PC-9 (cell line): ENCODE measurements around the gene SYNGR4. TPM values are rescaled to one million over a fixed set of nuclear protein-coding genes. Genes with fewer than 3 reads are reported as not detected.

Experiments
- BruUV-seq: library from RNA; stranded (reverse); fragments of 400-500 nt; replicated peaks from 2 replicates; lab custom pipeline; 2021; lab: Mats Ljungman, UMichigan
- CTCF ChIA-PET: fragments of 300-600 bp; sonication (Branson Sonifier 250); formaldehyde crosslinking; loops from one replicate; lab custom pipeline; 2022; ENCODE audit warnings: antibody characterized with exemption; lab: Charles Lee
- POLR2A ChIA-PET: fragments of 300-600 bp; sonication (Branson Sonifier 250); formaldehyde crosslinking; loops from one replicate; lab custom pipeline; 2022; ENCODE audit warnings: antibody characterized with exemption; ENCODE audit not compliant: unreplicated experiment; lab: Charles Lee
- DNase-seq, 2 experiments: peaks; one replicate each; pipeline versions ENCODE4 v3.0.0 to v3.0.0-alpha.2; 2015 to 2022; ENCODE audit warnings: mixed read lengths in 1 of 2
- H2AFZ ChIP-seq: fragments of 200-600 bp; sonication (generic); 2 replicates; pipeline ENCODE4 v1.8.1; 2017; ENCODE audit warnings: antibody characterized with exemption
- H3F3A ChIP-seq: fragments of 200-600 bp; sonication (generic); 2 replicates; pipeline ENCODE4 v1.8.1; 2017; ENCODE audit warnings: antibody characterized with exemption, mild to moderate bottlenecking, low read depth; ENCODE audit not compliant: insufficient read depth
- H3K27ac ChIP-seq: fragments of 200-600 bp; sonication (generic); 2 replicates; pipeline ENCODE4 v1.6.1; 2016; ENCODE audit warnings: mixed run types
- H3K27me3 ChIP-seq: fragments of 200-600 bp; sonication (generic); 2 replicates; pipeline ENCODE4 v1.6.1; 2016; ENCODE audit warnings: low read depth, mixed run types; ENCODE audit not compliant: insufficient read depth
- H3K36me3 ChIP-seq: fragments of 200-600 bp; sonication (generic); 2 replicates; pipeline ENCODE4 v1.6.1; 2016; ENCODE audit warnings: low read depth, mixed run types
- H3K4me1 ChIP-seq: fragments of 200-600 bp; sonication (generic); replicated peaks from 2 replicates; pipeline ENCODE4 v1.6.1; 2016; ENCODE audit warnings: mixed run types; ENCODE audit not compliant: insufficient read depth
- H3K4me2 ChIP-seq: fragments of 200-600 bp; sonication (generic); 2 replicates; pipeline ENCODE4 v1.6.1; 2017; ENCODE audit warnings: mixed run types
- H3K4me3 ChIP-seq: fragments of 200-600 bp; sonication (generic); 2 replicates; pipeline ENCODE4 v1.6.1; 2016; ENCODE audit warnings: mixed run types
- H3K79me2 ChIP-seq: fragments of 200-600 bp; sonication (generic); 2 replicates; pipeline ENCODE4 v1.6.1; 2017; ENCODE audit warnings: low read depth, mixed run types
- H3K9me2 ChIP-seq: fragments of 200-600 bp; sonication (generic); 2 replicates; pipeline ENCODE4 v1.8.1; 2017; ENCODE audit warnings: mild to moderate bottlenecking; ENCODE audit not compliant: insufficient read depth
- H3K9me3 ChIP-seq: fragments of 200-600 bp; sonication (generic); 2 replicates; pipeline ENCODE4 v1.8.1; 2016; ENCODE audit warnings: low read depth; ENCODE audit not compliant: insufficient read depth
- H4K20me1 ChIP-seq: fragments of 200-600 bp; sonication (generic); 2 replicates; pipeline ENCODE4 v1.8.1; 2017; ENCODE audit not compliant: insufficient read depth
- EZH2 ChIP-seq: fragments of 200-600 bp; sonication (generic); IDR thresholded peaks from 2 replicates; pipeline ENCODE4 v1.8.0; 2017; ENCODE audit warnings: antibody characterized with exemption, low read depth
- intact Hi-C: fragments of 100-400 bp; cut with micrococcal nuclease; formaldehyde crosslinking; loops from one replicate; pipeline ENCODE4 v1.10.0; 2022; ENCODE audit not compliant: unreplicated experiment
- total RNA-seq: library from RNA; stranded (reverse); gene quantifications from 2 replicates; pipeline ENCODE4 v1.2.3, GENCODE V29; 2021
- TF ChIP-seq, protein P1 (sequence below): fragments of 200-600 bp; sonication (generic); conservative IDR thresholded peaks from 2 replicates; pipeline ENCODE4 v1.6.1; 2017; ENCODE audit warnings: mixed run types, antibody characterized with exemption, mild to moderate bottlenecking, moderate library complexity

Gene SYNGR4
- total RNA-seq, 1 experiment from 2014 or later, result 1.3 TPM

DNA sequence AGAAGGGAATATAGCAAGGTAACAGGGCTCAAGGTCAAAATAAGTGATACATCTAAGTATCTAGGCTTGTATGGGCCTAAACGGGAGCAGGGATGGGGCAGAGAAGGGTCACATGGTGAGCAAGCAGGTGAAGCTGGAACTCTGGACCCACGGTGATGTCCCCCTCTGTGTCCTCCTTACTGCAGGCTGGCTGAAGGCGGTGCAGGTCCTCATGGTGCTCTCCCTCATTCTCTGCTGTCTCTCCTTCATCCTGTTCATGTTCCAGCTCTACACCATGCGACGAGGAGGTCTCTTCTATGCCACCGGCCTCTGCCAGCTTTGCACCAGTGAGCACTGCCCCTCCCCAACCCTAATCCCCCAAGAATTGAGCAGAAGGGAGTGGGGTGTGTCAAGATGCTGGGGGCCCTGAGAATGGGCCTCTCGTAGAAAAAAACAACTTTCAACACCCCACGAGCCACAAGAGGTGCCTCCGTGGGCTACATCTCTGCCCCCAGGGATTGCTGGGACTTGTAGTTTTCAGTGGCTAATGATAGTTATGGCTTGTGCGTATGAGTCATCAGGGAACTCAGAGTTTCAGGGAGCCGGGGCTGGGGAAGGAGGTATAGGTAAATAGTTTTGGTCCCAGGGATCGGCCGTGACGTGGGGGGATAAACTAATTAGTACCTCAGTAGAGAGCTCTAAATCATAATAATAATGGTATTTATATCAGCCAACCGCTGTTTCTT, 34.8 kb upstream of the SYNGR4 start:
- H4K20me1 ChIP-seq, result no peaks in the 10 kb centered on the region
- TF ChIP-seq, protein P1, sequence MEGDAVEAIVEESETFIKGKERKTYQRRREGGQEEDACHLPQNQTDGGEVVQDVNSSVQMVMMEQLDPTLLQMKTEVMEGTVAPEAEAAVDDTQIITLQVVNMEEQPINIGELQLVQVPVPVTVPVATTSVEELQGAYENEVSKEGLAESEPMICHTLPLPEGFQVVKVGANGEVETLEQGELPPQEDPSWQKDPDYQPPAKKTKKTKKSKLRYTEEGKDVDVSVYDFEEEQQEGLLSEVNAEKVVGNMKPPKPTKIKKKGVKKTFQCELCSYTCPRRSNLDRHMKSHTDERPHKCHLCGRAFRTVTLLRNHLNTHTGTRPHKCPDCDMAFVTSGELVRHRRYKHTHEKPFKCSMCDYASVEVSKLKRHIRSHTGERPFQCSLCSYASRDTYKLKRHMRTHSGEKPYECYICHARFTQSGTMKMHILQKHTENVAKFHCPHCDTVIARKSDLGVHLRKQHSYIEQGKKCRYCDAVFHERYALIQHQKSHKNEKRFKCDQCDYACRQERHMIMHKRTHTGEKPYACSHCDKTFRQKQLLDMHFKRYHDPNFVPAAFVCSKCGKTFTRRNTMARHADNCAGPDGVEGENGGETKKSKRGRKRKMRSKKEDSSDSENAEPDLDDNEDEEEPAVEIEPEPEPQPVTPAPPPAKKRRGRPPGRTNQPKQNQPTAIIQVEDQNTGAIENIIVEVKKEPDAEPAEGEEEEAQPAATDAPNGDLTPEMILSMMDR, result no peak
- TF ChIP-seq EZH2, result no peak
- BruUV-seq, result no TSS peak
- no peak for DNase-seq
- H3K27me3 ChIP-seq, result no peaks in the 10 kb centered on the region
- intact Hi-C loops, result no loop called here
- no peaks in the 10 kb centered on the region for H3K9me3 ChIP-seq
- H2AFZ ChIP-seq, result no peak overlapping the region
- H3K9me2 ChIP-seq, result no peaks in the 10 kb centered on the region
- H3K36me3 ChIP-seq, result no peaks in the 10 kb centered on the region
- no peak overlapping the region for H3K27ac ChIP-seq
- H3K4me2 ChIP-seq, result no peak overlapping the region
- peaks cover 44% of the 10 kb centered on the region for H3F3A ChIP-seq
- no peaks in the 10 kb centered on the region for H3K79me2 ChIP-seq
- CTCF ChIA-PET, result no interaction called here
- H3K4me3 ChIP-seq, result no peak overlapping the region
- POLR2A ChIA-PET, result interaction anchor here (0.7 kb wide), 1 partner anchor 173 kb away, joined by 3 read pairs; no protein-coding TSS in a partner anchor
- H3K4me1 ChIP-seq, result peaks cover 35% of the 10 kb centered on the region

DNA sequence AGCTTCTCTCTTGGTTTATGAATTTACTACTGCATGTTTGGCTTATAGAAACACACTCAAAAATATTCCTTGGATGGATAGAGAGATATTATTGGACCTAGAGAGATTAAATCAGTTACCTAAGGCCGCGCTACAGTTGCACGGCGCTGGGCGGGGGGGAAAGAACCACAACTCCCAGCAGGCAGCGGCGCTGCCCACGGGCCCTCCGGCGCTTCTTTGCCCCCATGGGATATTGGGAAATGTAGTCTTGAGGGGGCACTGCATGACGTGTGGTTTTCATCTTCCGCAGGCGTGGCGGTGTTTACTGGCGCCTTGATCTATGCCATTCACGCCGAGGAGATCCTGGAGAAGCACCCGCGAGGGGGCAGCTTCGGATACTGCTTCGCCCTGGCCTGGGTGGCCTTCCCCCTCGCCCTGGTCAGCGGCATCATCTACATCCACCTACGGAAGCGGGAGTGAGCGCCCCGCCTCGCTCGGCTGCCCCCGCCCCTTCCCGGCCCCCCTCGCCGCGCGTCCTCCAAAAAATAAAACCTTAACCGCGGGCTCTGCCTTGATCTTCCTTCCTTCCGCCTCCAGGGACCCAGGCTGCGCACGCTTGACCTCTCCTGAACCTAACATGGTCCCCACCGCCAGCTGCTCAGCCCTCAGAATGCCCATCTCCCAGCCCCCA, 34.0 kb upstream of the SYNGR4 start:
- no peak for DNase-seq
- no peak overlapping the region for H3K4me3 ChIP-seq
- H3K9me2 ChIP-seq, result no peaks in the 10 kb centered on the region
- peaks cover 29% of the 10 kb centered on the region for H3K4me1 ChIP-seq
- H2AFZ ChIP-seq, result no peak overlapping the region
- TF ChIP-seq, protein P1, result no peak
- no peak for TF ChIP-seq EZH2
- no peaks in the 10 kb centered on the region for H3K9me3 ChIP-seq
- peaks cover 52% of the 10 kb centered on the region for H3F3A ChIP-seq
- no peaks in the 10 kb centered on the region for H4K20me1 ChIP-seq
- ChIA-PET POLR2A (interaction anchor here (0.7 kb wide), 1 partner anchor 9 kb away, joined by 14 read pairs; no protein-coding TSS in a partner anchor), CTCF (no interaction called here)
- H3K79me2 ChIP-seq, result no peaks in the 10 kb centered on the region
- H3K27ac ChIP-seq, result no peak overlapping the region
- H3K27me3 ChIP-seq, result no peaks in the 10 kb centered on the region
- intact Hi-C loops, result loop anchor here (5.0 kb wide), 1 partner anchor 38 kb away; no protein-coding TSS in a partner anchor
- H3K36me3 ChIP-seq, result no peaks in the 10 kb centered on the region
- BruUV-seq, result no TSS peak
- no peak overlapping the region for H3K4me2 ChIP-seq

DNA sequence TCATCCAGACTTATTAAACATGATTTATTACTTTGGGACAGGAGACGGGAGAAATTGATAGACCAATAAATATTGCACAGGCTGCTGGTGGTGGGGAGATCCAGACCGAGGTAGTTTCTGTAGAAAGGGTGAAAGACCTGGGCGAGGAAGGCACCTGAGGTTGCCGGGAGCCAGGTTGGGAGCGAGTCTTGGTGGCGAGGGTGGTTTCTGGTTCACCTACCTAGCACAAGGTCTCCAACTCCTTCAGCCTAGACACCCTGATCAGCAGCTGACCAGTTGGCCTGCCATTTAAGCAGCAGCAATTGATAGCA, 31.9 kb upstream of the SYNGR4 start:
- Histone ChIP-seq H3F3A (peaks cover 40% of the 10 kb centered on the region), H3K79me2 (no peaks in the 10 kb centered on the region), H3K9me2 (no peaks in the 10 kb centered on the region), H3K4me2 (peak overlapping the region; percentile 87), H3K27me3 (no peaks in the 10 kb centered on the region), H3K27ac (0 out of 2 replicates have a peak overlapping the region, but pooled peaks have one; percentile 0), H4K20me1 (no peaks in the 10 kb centered on the region), H2AFZ (no peak overlapping the region), H3K4me3 (peak overlapping the region; percentile 12; the same call in 1 of the 2 replicates), H3K36me3 (no peaks in the 10 kb centered on the region), H3K9me3 (no peaks in the 10 kb centered on the region), H3K4me1 (peaks cover 16% of the 10 kb centered on the region)
- DNase-seq, result no peak
- ChIA-PET POLR2A (interaction anchor here (0.6 to 1.2 kb wide), 6 partner anchors 11 to 275 kb away, joined by 3 to 25 read pairs (median 4); partner anchors contain the start of genes SYNGR4 and TMEM143), CTCF (interaction anchor here (0.6 to 2.3 kb wide), 7 partner anchors 11 to 252 kb away, joined by 3 to 30 read pairs (median 12); partner anchors contain the start of genes KDELR1, SYNGR4 and TMEM143)
- BruUV-seq, result TSS peak; percentile 46
- no peak for TF ChIP-seq EZH2
- TF ChIP-seq, protein P1, result no peak
- intact Hi-C loops, result loop anchor here (5.0 kb wide), 1 partner anchor 40 kb away; no protein-coding TSS in a partner anchor
